ENCODE data around the gene BTF3. TPM values are rescaled to one million over a fixed set of nuclear protein-coding genes. Genes with fewer than 3 reads are reported as not detected.

The BTF3 gene
- total RNA-seq, 1 experiment from 2014 or later, result 861 TPM

GRCh38 chr5:73472116-73472515 lies 26.1 kb upstream of the BTF3 start:
- peaks cover 0 to 3% of the 10 kb centered on the region in 2 experiments; a peak in 1 of 4 replicates for H3K4me1 Mint-ChIP-seq
- Histone ChIP-seq H2BK12ac (ENCODE audit: insufficient read length, low read depth, low read length) (no peak overlapping the region), H3K4me1 (ENCODE audit: insufficient read depth, low read length) (no peaks in the 10 kb centered on the region), H4K5ac (ENCODE audit: insufficient read length, low read depth, low read length) (no peak overlapping the region), H2BK5ac (ENCODE audit: insufficient read length, low read length) (no peak overlapping the region), H3K23ac (ENCODE audit: insufficient read length, low read depth, low read length) (no peak overlapping the region), H4K8ac (replicated peaks; ENCODE audit: insufficient read length, low read depth, low read length) (no peak overlapping the region), H3K18ac (ENCODE audit: insufficient read length, low read depth, low read length) (no peak overlapping the region), H4K91ac (ENCODE audit: insufficient read length, low read depth, low read length) (no peak overlapping the region), H2BK15ac (ENCODE audit: low read depth, low read length) (no peak overlapping the region), H3K9me3 (ENCODE audit: control insufficient read depth, low read depth, low read length) (no peaks in the 10 kb centered on the region), H3K56ac (ENCODE audit: insufficient read length, low read depth, low read length) (no peak overlapping the region), H3K14ac (ENCODE audit: insufficient read depth, low read length) (no peak overlapping the region), H2BK120ac (ENCODE audit: low read depth, low read length, poor library complexity, severe bottlenecking) (no peak overlapping the region), H3K79me2 (ENCODE audit: insufficient read depth, low read length) (no peaks in the 10 kb centered on the region), H3K27me3 (ENCODE audit: insufficient read depth, low read length) (no peaks in the 10 kb centered on the region), H2BK20ac (ENCODE audit: low read depth, low read length, poor library complexity, severe bottlenecking) (no peak overlapping the region), H3K79me1 (ENCODE audit: insufficient read depth, low read depth, low read length, poor library complexity, severe bottlenecking) (no peaks in the 10 kb centered on the region), H3K23me2 (ENCODE audit: insufficient read length, low read depth, low read length, poor library complexity, severe bottlenecking) (no peaks in the 10 kb centered on the region), H3K9ac (ENCODE audit: extremely low read depth, insufficient read length, low read length) (no peak overlapping the region), H2AK5ac (ENCODE audit: insufficient read length, low read length) (no peak overlapping the region), H3K4ac (ENCODE audit: low read depth, low read length) (no peak overlapping the region), H3T11ph (ENCODE audit: low read length) (no peak overlapping the region), H3K4me2 (ENCODE audit: insufficient read depth, insufficient read length, low read length) (no peak overlapping the region), H3K27ac (ENCODE audit: insufficient read length, low read depth, low read length) (no peak overlapping the region), H2AFZ (ENCODE audit: low read length) (no peak overlapping the region), H4K20me1 (ENCODE audit: control insufficient read depth, insufficient read depth, insufficient read length) (no peaks in the 10 kb centered on the region)
- peaks cover 0 to 3% (median 2%) of the 10 kb centered on the region in 3 experiments; a peak in 3 of 7 replicates for H3K36me3 Mint-ChIP-seq (ENCODE audit: insufficient read depth in 1 of 3, low read depth in 3 of 3)
- no peak for TF ChIP-seq CTCF (conservative IDR thresholded peaks at IDR 0.05)
- DNase-seq, result no peak
- no peaks in the 10 kb centered on the region for H3K27me3 Mint-ChIP-seq (ENCODE audit: low read depth)
- no CpG with 5 or more reads among the region's 3 CpGs for WGBS (ENCODE audit: extremely low coverage, insufficient read length, low lambda C conversion rate)
- H3K27ac Mint-ChIP-seq, result no peak overlapping the region
- H3K9me3 Mint-ChIP-seq, result peaks cover 7 to 11% of the 10 kb centered on the region in 2 experiments
- no peak overlapping the region for H3K4me3 Mint-ChIP-seq

All from H9 (cell line).